ENCODE results near the gene LRMDA. TPM values are rescaled to one million over a fixed set of nuclear protein-coding genes. Genes with fewer than 3 reads are reported as not detected.

The LRMDA gene
- total RNA-seq, 1 donor from 2014 or later: 0.19 TPM

DNA sequence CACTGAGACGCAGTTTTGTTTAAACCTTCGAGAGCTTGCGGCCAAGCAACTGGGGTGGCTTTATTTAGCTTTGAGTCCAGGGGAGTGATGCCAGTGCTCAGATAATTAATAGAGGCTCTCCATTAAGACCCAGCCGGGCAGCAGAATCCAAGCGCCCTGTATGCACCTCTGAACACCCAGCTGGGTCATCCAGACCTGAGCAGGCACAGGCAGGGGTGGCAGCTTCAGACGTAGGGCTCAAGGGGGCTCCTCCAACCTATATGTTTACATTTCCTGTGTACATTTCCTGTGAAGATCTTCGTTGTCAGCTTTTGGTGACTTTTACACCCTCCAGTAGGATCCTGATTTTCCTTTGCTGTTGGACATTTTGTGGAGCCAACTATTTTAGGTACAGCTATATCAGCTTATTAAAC lies 719.5 kb downstream of the LRMDA start:
- Mint-ChIP-seq H3K4me3 (ENCODE audit: unreplicated experiment) (no peak overlapping the region), H3K9me3 (ENCODE audit: unreplicated experiment) (peaks cover 17% of the 10 kb centered on the region), H3K27me3 (ENCODE audit: unreplicated experiment) (peaks cover 24% of the 10 kb centered on the region), H3K36me3 (ENCODE audit: unreplicated experiment) (peaks cover 4% of the 10 kb centered on the region), H3K27ac (ENCODE audit: unreplicated experiment) (no peak overlapping the region), H3K4me1 (ENCODE audit: unreplicated experiment) (peaks cover 15% of the 10 kb centered on the region)
- DNase-seq (ENCODE audit: extremely low spot score, unreplicated experiment): no peak
- TF ChIP-seq, protein P1, sequence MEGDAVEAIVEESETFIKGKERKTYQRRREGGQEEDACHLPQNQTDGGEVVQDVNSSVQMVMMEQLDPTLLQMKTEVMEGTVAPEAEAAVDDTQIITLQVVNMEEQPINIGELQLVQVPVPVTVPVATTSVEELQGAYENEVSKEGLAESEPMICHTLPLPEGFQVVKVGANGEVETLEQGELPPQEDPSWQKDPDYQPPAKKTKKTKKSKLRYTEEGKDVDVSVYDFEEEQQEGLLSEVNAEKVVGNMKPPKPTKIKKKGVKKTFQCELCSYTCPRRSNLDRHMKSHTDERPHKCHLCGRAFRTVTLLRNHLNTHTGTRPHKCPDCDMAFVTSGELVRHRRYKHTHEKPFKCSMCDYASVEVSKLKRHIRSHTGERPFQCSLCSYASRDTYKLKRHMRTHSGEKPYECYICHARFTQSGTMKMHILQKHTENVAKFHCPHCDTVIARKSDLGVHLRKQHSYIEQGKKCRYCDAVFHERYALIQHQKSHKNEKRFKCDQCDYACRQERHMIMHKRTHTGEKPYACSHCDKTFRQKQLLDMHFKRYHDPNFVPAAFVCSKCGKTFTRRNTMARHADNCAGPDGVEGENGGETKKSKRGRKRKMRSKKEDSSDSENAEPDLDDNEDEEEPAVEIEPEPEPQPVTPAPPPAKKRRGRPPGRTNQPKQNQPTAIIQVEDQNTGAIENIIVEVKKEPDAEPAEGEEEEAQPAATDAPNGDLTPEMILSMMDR (IDR thresholded peaks at IDR 0.05): no peak

DNA sequence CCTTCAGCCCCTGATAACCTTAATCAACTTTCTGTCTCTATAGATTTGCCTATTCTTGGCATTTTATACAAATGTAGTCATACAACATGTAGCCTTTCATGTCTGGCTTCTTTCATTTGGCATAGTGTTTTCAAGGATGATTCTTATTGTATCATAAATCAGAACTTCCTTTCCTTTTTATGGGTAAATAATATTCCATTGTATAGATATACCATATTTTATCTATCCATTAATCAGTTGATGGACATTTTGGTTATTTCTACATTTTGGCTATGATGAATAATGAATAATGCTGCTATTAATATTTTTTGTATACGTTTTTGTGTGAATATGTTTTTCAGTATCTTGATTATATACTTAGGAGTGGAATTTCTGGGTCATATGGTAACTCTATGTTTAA lies 720.8 kb downstream of the LRMDA start:
- H3K27ac Mint-ChIP-seq (ENCODE audit: unreplicated experiment): no peak overlapping the region
- no peak overlapping the region for H3K4me3 Mint-ChIP-seq (ENCODE audit: unreplicated experiment)
- H3K4me1 Mint-ChIP-seq (ENCODE audit: unreplicated experiment): peaks cover 15% of the 10 kb centered on the region
- peaks cover 2% of the 10 kb centered on the region for H3K36me3 Mint-ChIP-seq (ENCODE audit: unreplicated experiment)
- TF ChIP-seq, protein P1 (IDR thresholded peaks at IDR 0.05): no peak
- peaks cover 17% of the 10 kb centered on the region for H3K9me3 Mint-ChIP-seq (ENCODE audit: unreplicated experiment)
- peaks cover 34% of the 10 kb centered on the region for H3K27me3 Mint-ChIP-seq (ENCODE audit: unreplicated experiment)
- DNase-seq (ENCODE audit: extremely low spot score, unreplicated experiment): no peak

DNA sequence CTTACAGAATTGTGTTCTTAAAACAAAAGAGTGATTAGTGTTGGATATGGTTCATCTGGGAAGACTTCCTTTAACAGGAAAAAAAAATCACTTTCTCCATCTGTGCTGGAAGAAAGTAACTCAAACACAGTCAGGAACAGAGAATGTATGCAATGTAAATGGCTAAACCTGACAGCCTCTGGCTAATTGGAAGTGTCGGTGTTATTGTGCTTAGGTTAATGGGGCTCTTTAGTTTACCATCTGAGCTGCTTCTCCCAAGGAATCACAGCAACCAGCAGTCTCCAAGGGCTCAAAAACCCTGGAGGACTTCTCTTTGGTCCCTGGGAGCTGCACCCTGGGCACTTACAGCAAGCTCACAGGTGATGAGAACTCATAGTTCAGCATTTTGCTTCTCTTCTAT lies 724.5 kb downstream of the LRMDA start:
- Mint-ChIP-seq H3K9me3 (ENCODE audit: unreplicated experiment) (peaks cover 17% of the 10 kb centered on the region), H3K27ac (ENCODE audit: unreplicated experiment) (no peak overlapping the region), H3K4me1 (ENCODE audit: unreplicated experiment) (no peaks in the 10 kb centered on the region), H3K4me3 (ENCODE audit: unreplicated experiment) (no peak overlapping the region), H3K36me3 (ENCODE audit: unreplicated experiment) (peaks cover 2% of the 10 kb centered on the region), H3K27me3 (ENCODE audit: unreplicated experiment) (peaks cover 57% of the 10 kb centered on the region)
- DNase-seq (ENCODE audit: extremely low spot score, unreplicated experiment): no peak
- TF ChIP-seq, protein P1 (IDR thresholded peaks at IDR 0.05): no peak

DNA sequence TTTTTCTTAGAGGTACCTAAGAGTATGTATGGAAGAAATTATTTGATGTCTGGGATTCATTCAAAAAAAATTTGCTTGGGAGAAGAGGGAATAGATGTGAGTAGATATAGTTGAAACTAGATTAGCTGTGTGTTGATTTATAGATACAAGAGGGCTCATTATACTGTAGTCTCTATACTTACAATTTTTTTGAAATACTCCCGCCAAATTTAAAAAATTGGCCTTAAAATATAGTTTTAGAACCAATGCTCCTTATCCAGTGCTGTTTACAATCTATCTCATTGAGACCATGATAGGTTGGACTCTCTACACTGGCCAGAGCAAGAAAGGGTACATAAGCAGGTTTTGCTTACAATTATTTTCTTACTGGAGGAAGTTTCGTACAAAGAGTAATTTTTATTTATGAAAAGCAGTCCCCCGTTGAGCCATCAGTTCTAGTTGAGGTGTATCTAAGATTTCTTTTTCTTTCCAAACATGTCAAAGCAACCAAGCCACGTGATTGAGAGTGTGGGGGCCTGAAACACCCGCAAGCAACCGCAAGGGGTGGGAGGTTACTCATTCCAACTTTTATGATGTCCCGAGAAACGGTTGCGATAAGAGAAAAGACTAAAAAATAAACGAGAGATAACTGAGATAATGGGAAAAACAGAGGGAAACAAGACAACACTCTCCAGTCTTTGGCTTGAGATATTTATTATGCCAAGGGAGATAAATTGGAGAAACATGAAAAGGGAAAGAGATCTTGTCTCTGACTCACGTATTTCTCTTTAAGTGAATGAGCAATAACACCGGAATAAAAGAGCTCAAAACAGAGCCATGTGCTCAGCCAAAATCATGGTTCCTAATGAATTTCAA lies 729.2 kb downstream of the LRMDA start:
- H3K9me3 Mint-ChIP-seq (ENCODE audit: unreplicated experiment): no peaks in the 10 kb centered on the region
- H3K4me1 Mint-ChIP-seq (ENCODE audit: unreplicated experiment): no peaks in the 10 kb centered on the region
- H3K4me3 Mint-ChIP-seq (ENCODE audit: unreplicated experiment): no peak overlapping the region
- H3K36me3 Mint-ChIP-seq (ENCODE audit: unreplicated experiment): no peaks in the 10 kb centered on the region
- no peak overlapping the region for H3K27ac Mint-ChIP-seq (ENCODE audit: unreplicated experiment)
- peaks cover 64% of the 10 kb centered on the region for H3K27me3 Mint-ChIP-seq (ENCODE audit: unreplicated experiment)
- TF ChIP-seq, protein P1 (IDR thresholded peaks at IDR 0.05): no peak
- no peak for DNase-seq (ENCODE audit: extremely low spot score, unreplicated experiment)

DNA sequence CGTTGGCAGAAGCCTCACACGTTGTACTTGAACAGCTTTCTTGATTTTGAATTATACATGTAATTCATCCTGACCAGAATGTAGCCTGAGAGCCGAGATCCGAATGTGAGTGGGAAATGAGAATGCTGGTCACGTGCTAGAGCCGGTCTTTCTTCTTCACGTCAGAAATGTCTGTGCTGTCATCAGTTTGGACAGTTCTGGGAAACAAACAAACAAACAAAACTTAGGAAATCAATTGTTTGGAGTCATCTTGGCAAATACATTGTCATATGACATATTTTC lies 729.8 kb downstream of the LRMDA start:
- Mint-ChIP-seq H3K9me3 (ENCODE audit: unreplicated experiment) (no peaks in the 10 kb centered on the region), H3K4me1 (ENCODE audit: unreplicated experiment) (no peaks in the 10 kb centered on the region), H3K27ac (ENCODE audit: unreplicated experiment) (no peak overlapping the region), H3K27me3 (ENCODE audit: unreplicated experiment) (peaks cover 61% of the 10 kb centered on the region), H3K36me3 (ENCODE audit: unreplicated experiment) (no peaks in the 10 kb centered on the region), H3K4me3 (ENCODE audit: unreplicated experiment) (no peak overlapping the region)
- TF ChIP-seq, protein P1 (IDR thresholded peaks at IDR 0.05): no peak
- DNase-seq (ENCODE audit: extremely low spot score, unreplicated experiment): no peak
